ENCODE results near the gene MYO7B. TPM values are rescaled to one million over a fixed set of nuclear protein-coding genes. Genes with fewer than 3 reads are reported as not detected.

The MYO7B gene
- total and polyA plus RNA-seq, 2 experiments from 2014 or later = 17.6 to 20.1 TPM

DNA sequence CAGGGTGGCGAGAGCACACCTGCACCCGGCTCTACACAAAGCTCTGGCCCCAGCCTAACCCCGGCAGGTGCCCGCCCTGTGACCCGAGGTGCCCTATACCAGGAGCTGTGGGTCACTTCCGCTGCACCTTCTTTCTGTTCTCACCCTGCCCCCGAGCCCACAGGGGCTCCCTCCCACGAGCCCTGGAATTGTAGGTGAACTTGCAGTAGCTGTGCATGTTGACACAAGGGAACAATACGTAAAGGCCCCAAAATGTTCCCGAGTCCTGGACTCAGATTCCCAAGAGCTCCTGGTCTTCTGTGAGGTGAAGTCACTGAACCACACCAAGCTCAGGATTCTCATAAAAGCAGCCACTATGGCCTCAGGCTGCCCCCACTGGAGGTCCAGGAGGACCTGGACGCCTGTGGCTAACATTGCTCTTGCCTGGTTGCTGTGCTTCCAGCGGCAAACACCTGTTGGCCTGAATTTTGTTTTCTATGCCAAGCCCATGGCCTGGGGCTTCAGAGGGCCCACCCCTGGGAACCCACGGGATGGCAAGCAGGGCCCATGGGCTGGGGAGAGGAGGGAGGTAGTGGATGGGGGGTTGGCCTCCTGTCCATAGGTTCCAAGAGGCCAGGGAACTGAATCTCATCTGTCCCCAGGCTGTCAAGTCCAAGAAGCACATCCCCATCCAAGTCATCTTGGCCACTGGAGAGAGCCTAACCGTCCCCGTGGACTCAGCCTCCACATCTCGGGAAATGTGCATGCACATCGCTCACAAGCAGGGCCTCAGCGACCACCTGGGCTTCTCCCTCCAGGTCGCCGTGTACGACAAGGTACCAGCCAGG is 87.3 kb downstream of the MYO7B start:
- no peak overlapping the region for H3K4me2 ChIP-seq
- no peak overlapping the region for H3K4me3 ChIP-seq
- H3K36me3 ChIP-seq (replicated peaks; ENCODE audit: insufficient read depth, low read depth) = no peaks in the 10 kb centered on the region
- no peaks in the 10 kb centered on the region for H3K4me1 ChIP-seq (ENCODE audit: insufficient read depth)
- 89% methylated on average over 21 of the region's 21 CpGs for WGBS (ENCODE audit: low lambda C conversion rate, missing lambda C conversion rate)
- H3K9me3 ChIP-seq (ENCODE audit: low read depth) = no peaks in the 10 kb centered on the region
- H4K20me1 ChIP-seq (ENCODE audit: insufficient read depth, poor library complexity, severe bottlenecking) = no peaks in the 10 kb centered on the region
- no peaks in the 10 kb centered on the region for H3K79me2 ChIP-seq
- no peaks in the 10 kb centered on the region for H3K27me3 ChIP-seq
- TF ChIP-seq, protein P1, sequence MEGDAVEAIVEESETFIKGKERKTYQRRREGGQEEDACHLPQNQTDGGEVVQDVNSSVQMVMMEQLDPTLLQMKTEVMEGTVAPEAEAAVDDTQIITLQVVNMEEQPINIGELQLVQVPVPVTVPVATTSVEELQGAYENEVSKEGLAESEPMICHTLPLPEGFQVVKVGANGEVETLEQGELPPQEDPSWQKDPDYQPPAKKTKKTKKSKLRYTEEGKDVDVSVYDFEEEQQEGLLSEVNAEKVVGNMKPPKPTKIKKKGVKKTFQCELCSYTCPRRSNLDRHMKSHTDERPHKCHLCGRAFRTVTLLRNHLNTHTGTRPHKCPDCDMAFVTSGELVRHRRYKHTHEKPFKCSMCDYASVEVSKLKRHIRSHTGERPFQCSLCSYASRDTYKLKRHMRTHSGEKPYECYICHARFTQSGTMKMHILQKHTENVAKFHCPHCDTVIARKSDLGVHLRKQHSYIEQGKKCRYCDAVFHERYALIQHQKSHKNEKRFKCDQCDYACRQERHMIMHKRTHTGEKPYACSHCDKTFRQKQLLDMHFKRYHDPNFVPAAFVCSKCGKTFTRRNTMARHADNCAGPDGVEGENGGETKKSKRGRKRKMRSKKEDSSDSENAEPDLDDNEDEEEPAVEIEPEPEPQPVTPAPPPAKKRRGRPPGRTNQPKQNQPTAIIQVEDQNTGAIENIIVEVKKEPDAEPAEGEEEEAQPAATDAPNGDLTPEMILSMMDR (IDR thresholded peaks at IDR 0.05; ENCODE audit: poor library complexity) = no peak
- TF ChIP-seq EZH2 (IDR thresholded peaks at IDR 0.05; ENCODE audit: borderline replicate concordance) = no peak
- TF ChIP-seq EZH2phosphoT487 (IDR thresholded peaks at IDR 0.05; ENCODE audit: low read depth, severe bottlenecking, unreplicated experiment) = no peak
- DNase-seq (ENCODE audit: low spot score) = no peak
- no peaks in the 10 kb centered on the region for H3K9me2 ChIP-seq (replicated peaks; ENCODE audit: insufficient read depth)
- H2AFZ ChIP-seq = no peak overlapping the region
- no peak overlapping the region for H3K27ac ChIP-seq

DNA sequence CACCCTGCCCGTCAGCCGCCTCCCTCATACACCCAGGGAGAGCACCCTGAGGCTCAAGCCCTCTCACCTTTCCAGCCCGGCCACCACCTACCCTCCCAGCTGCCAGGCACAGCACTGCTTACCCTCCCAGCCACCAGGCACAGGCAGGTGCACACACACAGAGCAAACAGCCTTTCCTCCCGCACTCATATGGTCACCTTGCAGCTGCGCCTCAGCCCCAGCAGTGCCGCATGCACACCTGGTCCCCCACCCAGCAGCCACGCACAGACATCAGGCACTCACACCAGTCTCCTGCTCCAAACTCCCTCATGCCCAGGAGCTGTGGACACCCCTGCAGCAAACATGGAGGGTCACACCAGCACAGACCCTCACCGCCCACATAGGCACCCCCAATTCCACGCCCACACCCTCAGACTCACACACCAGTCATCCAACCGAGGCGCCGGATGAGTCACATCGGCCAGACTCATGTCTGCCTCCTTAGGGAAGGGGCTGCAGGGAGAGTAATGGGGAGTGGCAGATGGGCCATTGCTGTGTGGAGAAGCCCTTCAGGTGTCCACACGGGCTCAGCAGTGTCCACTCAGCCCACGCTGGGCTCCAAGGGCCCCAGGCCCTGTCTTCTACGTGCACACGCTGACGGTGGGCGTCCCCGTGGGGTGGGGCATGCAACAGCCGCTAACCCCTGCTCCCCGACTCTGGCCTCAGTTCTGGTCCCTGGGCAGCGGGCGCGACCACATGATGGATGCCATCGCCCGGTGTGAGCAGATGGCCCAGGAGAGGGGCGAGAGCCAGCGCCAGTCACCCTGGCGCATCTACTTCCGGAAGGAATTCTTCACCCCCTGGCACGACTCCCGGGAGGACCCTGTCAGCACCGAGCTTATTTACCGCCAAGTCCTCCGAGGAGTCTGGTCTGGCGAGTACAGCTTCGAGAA is 88.2 kb downstream of the MYO7B start:
- H3K4me2 ChIP-seq = no peak overlapping the region
- no peak overlapping the region for H3K4me3 ChIP-seq
- no peak for DNase-seq (ENCODE audit: low spot score)
- H2AFZ ChIP-seq = no peak overlapping the region
- no peak overlapping the region for H3K27ac ChIP-seq
- no peaks in the 10 kb centered on the region for H3K4me1 ChIP-seq (ENCODE audit: insufficient read depth)
- TF ChIP-seq EZH2phosphoT487 (IDR thresholded peaks at IDR 0.05; ENCODE audit: low read depth, severe bottlenecking, unreplicated experiment) (no peak), EZH2 (IDR thresholded peaks at IDR 0.05; ENCODE audit: borderline replicate concordance) (no peak)
- TF ChIP-seq, protein P1 (IDR thresholded peaks at IDR 0.05; ENCODE audit: poor library complexity) = no peak
- no peaks in the 10 kb centered on the region for H3K27me3 ChIP-seq
- H3K9me3 ChIP-seq (ENCODE audit: low read depth) = no peaks in the 10 kb centered on the region
- no peaks in the 10 kb centered on the region for H4K20me1 ChIP-seq (ENCODE audit: insufficient read depth, poor library complexity, severe bottlenecking)
- H3K9me2 ChIP-seq (replicated peaks; ENCODE audit: insufficient read depth) = no peaks in the 10 kb centered on the region
- 94% methylated on average over 33 of the region's 38 CpGs for WGBS (ENCODE audit: low lambda C conversion rate, missing lambda C conversion rate)
- H3K36me3 ChIP-seq (replicated peaks; ENCODE audit: insufficient read depth, low read depth) = no peaks in the 10 kb centered on the region
- no peaks in the 10 kb centered on the region for H3K79me2 ChIP-seq

DNA sequence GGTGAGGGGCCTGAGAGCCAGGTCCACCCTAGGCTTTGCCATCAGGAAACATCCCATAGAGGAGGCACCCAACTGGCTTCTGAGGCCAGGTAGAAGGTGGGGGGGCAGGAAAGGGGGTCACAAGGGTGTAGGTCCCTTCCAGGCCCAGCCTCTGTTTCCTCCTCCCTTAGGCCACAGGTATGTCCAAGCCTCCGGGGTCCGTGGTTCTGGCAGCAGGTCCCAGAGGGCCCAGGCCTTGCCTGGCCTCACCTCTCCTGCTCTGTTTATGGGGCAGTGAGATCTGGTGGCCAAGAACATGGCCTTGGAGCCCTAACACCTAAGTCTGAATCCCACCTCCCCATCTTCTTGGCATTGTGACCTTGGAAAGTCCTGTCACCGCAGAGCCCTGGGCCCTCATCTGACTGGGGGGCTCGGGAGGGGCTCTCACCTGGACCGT is 88.9 kb downstream of the MYO7B start:
- Histone ChIP-seq H3K79me2 (no peaks in the 10 kb centered on the region), H3K27me3 (no peaks in the 10 kb centered on the region), H4K20me1 (ENCODE audit: insufficient read depth, poor library complexity, severe bottlenecking) (no peaks in the 10 kb centered on the region), H3K4me2 (no peak overlapping the region), H2AFZ (no peak overlapping the region), H3K27ac (no peak overlapping the region), H3K36me3 (replicated peaks; ENCODE audit: insufficient read depth, low read depth) (no peaks in the 10 kb centered on the region), H3K9me2 (replicated peaks; ENCODE audit: insufficient read depth) (no peaks in the 10 kb centered on the region), H3K9me3 (ENCODE audit: low read depth) (no peaks in the 10 kb centered on the region), H3K4me1 (ENCODE audit: insufficient read depth) (no peaks in the 10 kb centered on the region), H3K4me3 (no peak overlapping the region)
- no peak for DNase-seq (ENCODE audit: low spot score)
- 96% methylated on average over 5 of the region's 5 CpGs for WGBS (ENCODE audit: low lambda C conversion rate, missing lambda C conversion rate)
- TF ChIP-seq EZH2phosphoT487 (IDR thresholded peaks at IDR 0.05; ENCODE audit: low read depth, severe bottlenecking, unreplicated experiment) (no peak), EZH2 (IDR thresholded peaks at IDR 0.05; ENCODE audit: borderline replicate concordance) (no peak)
- TF ChIP-seq, protein P1 (IDR thresholded peaks at IDR 0.05; ENCODE audit: poor library complexity) = no peak

Data from hepatocyte (in vitro differentiated cells).